Measurements from ENCODE around the gene SDR9C7.
"Not testable (repeated sequence)": the region's sequence is repeated elsewhere in the genome, so short reads cannot be mapped to it uniquely, and the experiment has no call there.

SDR9C7 gene

GRCh38 chr12:56941299-56942017 lies 7.2 kb upstream of the SDR9C7 start:
- H3K36me3 ChIP-seq (ENCODE audit: insufficient read depth, low read length) = no peaks in the 10 kb centered on the region
- H3K9ac ChIP-seq (ENCODE audit: low read length) = no peak overlapping the region
- no peaks in the 10 kb centered on the region for H3K4me1 ChIP-seq (ENCODE audit: insufficient read depth, low read length, severe bottlenecking)
- no peaks in the 10 kb centered on the region for H3K9me3 ChIP-seq (ENCODE audit: low read length)
- H4K20me1 ChIP-seq (ENCODE audit: insufficient read depth, low read length) = no peaks in the 10 kb centered on the region
- no peak overlapping the region for H3K27ac ChIP-seq (ENCODE audit: low read depth, low read length, poor library complexity, severe bottlenecking)
- H3K79me2 ChIP-seq (ENCODE audit: insufficient read depth, low read length) = no peaks in the 10 kb centered on the region
- H3K4me3 ChIP-seq (ENCODE audit: low read depth, low read length, poor library complexity, severe bottlenecking) = no peak overlapping the region
- H2AFZ ChIP-seq (ENCODE audit: low read length) = no peak overlapping the region
- no peak overlapping the region for H3K4me2 ChIP-seq (ENCODE audit: low read length)
- H3F3A ChIP-seq (ENCODE audit: insufficient read depth, low read length) = no peaks in the 10 kb centered on the region
- TF ChIP-seq EZH2 (IDR thresholded peaks at IDR 0.05; ENCODE audit: borderline replicate concordance, low read length) = no peak
- no peak for TF ChIP-seq CTCF (IDR thresholded peaks at IDR 0.05; ENCODE audit: low read length)
- H3K27me3 ChIP-seq (ENCODE audit: insufficient read depth, low read length) = no peaks in the 10 kb centered on the region
- H3K9me2 ChIP-seq (ENCODE audit: low read depth, low read length) = no peaks in the 10 kb centered on the region

GRCh38 chr12:56940942-56941298 lies 6.7 kb upstream of the SDR9C7 start:
- not testable (repeated sequence) for H3K4me3 ChIP-seq (ENCODE audit: low read depth, low read length, poor library complexity, severe bottlenecking); H4K20me1 ChIP-seq (ENCODE audit: insufficient read depth, low read length); H3K9ac ChIP-seq (ENCODE audit: low read length); H2AFZ ChIP-seq (ENCODE audit: low read length); H3K36me3 ChIP-seq (ENCODE audit: insufficient read depth, low read length); H3K79me2 ChIP-seq (ENCODE audit: insufficient read depth, low read length); H3K4me1 ChIP-seq (ENCODE audit: insufficient read depth, low read length, severe bottlenecking); H3K27ac ChIP-seq (ENCODE audit: low read depth, low read length, poor library complexity, severe bottlenecking); H3K27me3 ChIP-seq (ENCODE audit: insufficient read depth, low read length); H3K9me3 ChIP-seq (ENCODE audit: low read length); H3F3A ChIP-seq (ENCODE audit: insufficient read depth, low read length); H3K9me2 ChIP-seq (ENCODE audit: low read depth, low read length); H3K4me2 ChIP-seq (ENCODE audit: low read length)

GRCh38 chr12:56935752-56936151 lies 1.5 kb upstream of the SDR9C7 start:
- Histone ChIP-seq H3K79me2 (ENCODE audit: insufficient read depth, low read length) (no peaks in the 10 kb centered on the region), H3K4me2 (ENCODE audit: low read length) (no peak overlapping the region), H2AFZ (ENCODE audit: low read length) (no peak overlapping the region), H3K36me3 (ENCODE audit: insufficient read depth, low read length) (no peaks in the 10 kb centered on the region), H3F3A (ENCODE audit: insufficient read depth, low read length) (no peaks in the 10 kb centered on the region), H3K9me3 (ENCODE audit: low read length) (no peaks in the 10 kb centered on the region), H3K9ac (ENCODE audit: low read length) (no peak overlapping the region), H3K27ac (ENCODE audit: low read depth, low read length, poor library complexity, severe bottlenecking) (no peak overlapping the region), H3K4me1 (ENCODE audit: insufficient read depth, low read length, severe bottlenecking) (peaks cover 7% of the 10 kb centered on the region), H3K9me2 (ENCODE audit: low read depth, low read length) (no peaks in the 10 kb centered on the region), H4K20me1 (ENCODE audit: insufficient read depth, low read length) (no peaks in the 10 kb centered on the region), H3K4me3 (ENCODE audit: low read depth, low read length, poor library complexity, severe bottlenecking) (no peak overlapping the region), H3K27me3 (ENCODE audit: insufficient read depth, low read length) (no peaks in the 10 kb centered on the region)
- no peak for TF ChIP-seq CTCF (IDR thresholded peaks at IDR 0.05; ENCODE audit: low read length)
- no peak for TF ChIP-seq EZH2 (IDR thresholded peaks at IDR 0.05; ENCODE audit: borderline replicate concordance, low read length)

GRCh38 chr12:56935157-56935556 lies 949 bp upstream of the SDR9C7 start:
- no peak overlapping the region for H3K9ac ChIP-seq (ENCODE audit: low read length)
- TF ChIP-seq EZH2 (IDR thresholded peaks at IDR 0.05; ENCODE audit: borderline replicate concordance, low read length) (no peak), CTCF (IDR thresholded peaks at IDR 0.05; ENCODE audit: low read length) (no peak)
- H3K4me2 ChIP-seq (ENCODE audit: low read length) = no peak overlapping the region

More at GRCh38 chr12:56935157-56935556, 949 bp upstream of the SDR9C7 start:
- Histone ChIP-seq H3K79me2 (ENCODE audit: insufficient read depth, low read length) (no peaks in the 10 kb centered on the region), H3K9me2 (ENCODE audit: low read depth, low read length) (no peaks in the 10 kb centered on the region), H3K4me3 (ENCODE audit: low read depth, low read length, poor library complexity, severe bottlenecking) (no peak overlapping the region), H2AFZ (ENCODE audit: low read length) (no peak overlapping the region), H4K20me1 (ENCODE audit: insufficient read depth, low read length) (no peaks in the 10 kb centered on the region), H3K9me3 (ENCODE audit: low read length) (no peaks in the 10 kb centered on the region), H3K27me3 (ENCODE audit: insufficient read depth, low read length) (no peaks in the 10 kb centered on the region), H3K27ac (ENCODE audit: low read depth, low read length, poor library complexity, severe bottlenecking) (no peak overlapping the region), H3K36me3 (ENCODE audit: insufficient read depth, low read length) (no peaks in the 10 kb centered on the region), H3K4me1 (ENCODE audit: insufficient read depth, low read length, severe bottlenecking) (peaks cover 7% of the 10 kb centered on the region), H3F3A (ENCODE audit: insufficient read depth, low read length) (no peaks in the 10 kb centered on the region)

All from OCI-LY1 (cell line).